Endothelial cell (in vitro differentiated cells): ENCODE results near the gene KCNIP1. TPM values are rescaled to one million over a fixed set of nuclear protein-coding genes. Genes with fewer than 3 reads are reported as not detected.
A peak's percentile ranks its signal among the peaks of the same experiment; 100 is the strongest.

Source experiments
- DNase-seq: peaks from one replicate; pipeline ENCODE4 v3.0.0; 2021; ENCODE audit warnings: low spot score
- H3K27ac Mint-ChIP-seq: one replicate; pipeline ENCODE4 v1.8.0; 2021; ENCODE audit warnings: mixed read lengths, inconsistent platforms; ENCODE audit not compliant: unreplicated experiment
- H3K27me3 Mint-ChIP-seq: one replicate; pipeline ENCODE4 v1.8.0; 2021; ENCODE audit warnings: mild to moderate bottlenecking, moderate library complexity, mixed read lengths, inconsistent platforms; ENCODE audit not compliant: unreplicated experiment
- H3K36me3 Mint-ChIP-seq: one replicate; pipeline ENCODE4 v1.8.0; 2021; ENCODE audit warnings: mild to moderate bottlenecking, low read depth, mixed read lengths, inconsistent platforms; ENCODE audit not compliant: unreplicated experiment
- H3K4me1 Mint-ChIP-seq: one replicate; pipeline ENCODE4 v1.8.0; 2021; ENCODE audit warnings: mild to moderate bottlenecking, mixed read lengths, inconsistent platforms; ENCODE audit not compliant: unreplicated experiment
- H3K4me3 Mint-ChIP-seq: one replicate; pipeline ENCODE4 v1.8.0; 2021; ENCODE audit warnings: mild to moderate bottlenecking, mixed read lengths, inconsistent platforms; ENCODE audit not compliant: unreplicated experiment
- H3K9me3 Mint-ChIP-seq: one replicate; pipeline ENCODE4 v1.8.0; 2021; ENCODE audit warnings: mixed read lengths, inconsistent platforms; ENCODE audit not compliant: unreplicated experiment
- total RNA-seq: library from RNA; stranded (reverse); fragmentation: NEBNext Ultra II Directional; extraction: Animal tissue kit (Norgen Biotek cat#: 25700); gene quantifications from one replicate; pipeline ENCODE4 v1.2.1, GENCODE V29; 2021; ENCODE audit not compliant: unreplicated experiment
- TF ChIP-seq, protein P1 (sequence below): fragments of 200-600 bp; sonication (generic); IDR thresholded peaks from one replicate; pipeline ENCODE4 v1.5.0; 2021; ENCODE audit warnings: antibody characterized with exemption; ENCODE audit not compliant: unreplicated experiment

Gene KCNIP1
- total RNA-seq, 1 donor from 2014 or later = 6.1 TPM

- DNase-seq = no peak
- peaks cover 7% of the 10 kb centered on the region for H3K4me1 Mint-ChIP-seq
- H3K27me3 Mint-ChIP-seq = no peaks in the 10 kb centered on the region
- no peak overlapping the region for H3K27ac Mint-ChIP-seq
- H3K36me3 Mint-ChIP-seq = no peaks in the 10 kb centered on the region
- no peaks in the 10 kb centered on the region for H3K9me3 Mint-ChIP-seq
- TF ChIP-seq, protein P1, sequence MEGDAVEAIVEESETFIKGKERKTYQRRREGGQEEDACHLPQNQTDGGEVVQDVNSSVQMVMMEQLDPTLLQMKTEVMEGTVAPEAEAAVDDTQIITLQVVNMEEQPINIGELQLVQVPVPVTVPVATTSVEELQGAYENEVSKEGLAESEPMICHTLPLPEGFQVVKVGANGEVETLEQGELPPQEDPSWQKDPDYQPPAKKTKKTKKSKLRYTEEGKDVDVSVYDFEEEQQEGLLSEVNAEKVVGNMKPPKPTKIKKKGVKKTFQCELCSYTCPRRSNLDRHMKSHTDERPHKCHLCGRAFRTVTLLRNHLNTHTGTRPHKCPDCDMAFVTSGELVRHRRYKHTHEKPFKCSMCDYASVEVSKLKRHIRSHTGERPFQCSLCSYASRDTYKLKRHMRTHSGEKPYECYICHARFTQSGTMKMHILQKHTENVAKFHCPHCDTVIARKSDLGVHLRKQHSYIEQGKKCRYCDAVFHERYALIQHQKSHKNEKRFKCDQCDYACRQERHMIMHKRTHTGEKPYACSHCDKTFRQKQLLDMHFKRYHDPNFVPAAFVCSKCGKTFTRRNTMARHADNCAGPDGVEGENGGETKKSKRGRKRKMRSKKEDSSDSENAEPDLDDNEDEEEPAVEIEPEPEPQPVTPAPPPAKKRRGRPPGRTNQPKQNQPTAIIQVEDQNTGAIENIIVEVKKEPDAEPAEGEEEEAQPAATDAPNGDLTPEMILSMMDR = no peak
- no peak overlapping the region for H3K4me3 Mint-ChIP-seq
Measured at GRCh38 chr5:170678811-170679210, 175.0 kb downstream of the KCNIP1 start.

DNA sequence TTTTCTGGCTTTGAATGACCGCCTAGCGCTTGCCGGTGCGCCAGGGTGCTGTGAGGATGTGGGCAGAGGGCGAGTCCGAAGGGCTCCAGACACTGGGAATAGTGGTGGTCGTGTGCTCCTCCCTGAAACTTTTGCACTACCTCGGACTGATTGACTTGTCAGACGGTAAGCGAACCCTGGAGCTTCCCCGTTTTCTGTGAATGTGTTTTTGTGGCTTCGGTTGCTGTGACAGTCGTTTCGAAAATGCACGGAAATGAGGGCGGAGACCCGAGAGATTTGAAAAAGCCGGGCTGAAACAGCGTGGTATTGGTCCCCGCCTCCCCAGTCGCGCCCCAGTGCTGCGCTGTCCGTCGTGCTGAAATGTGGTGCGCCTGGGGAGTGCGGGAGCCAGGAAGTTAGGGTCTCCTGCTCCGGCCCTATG lies 177.2 kb downstream of the KCNIP1 start:
- TF ChIP-seq, protein P1 = no peak
- H3K27me3 Mint-ChIP-seq = peaks cover 2% of the 10 kb centered on the region
- no peaks in the 10 kb centered on the region for H3K36me3 Mint-ChIP-seq
- H3K27ac Mint-ChIP-seq = no peak overlapping the region
- H3K4me1 Mint-ChIP-seq = peaks cover 7% of the 10 kb centered on the region
- H3K4me3 Mint-ChIP-seq = peak overlapping the region; percentile 43
- peak; percentile 82 for DNase-seq
- H3K9me3 Mint-ChIP-seq = no peaks in the 10 kb centered on the region

GRCh38 chr5:170691657-170692056 lies 187.8 kb downstream of the KCNIP1 start:
- no peaks in the 10 kb centered on the region for H3K9me3 Mint-ChIP-seq
- no peaks in the 10 kb centered on the region for H3K36me3 Mint-ChIP-seq
- peaks cover 4% of the 10 kb centered on the region for H3K4me1 Mint-ChIP-seq
- TF ChIP-seq, protein P1 = no peak
- H3K4me3 Mint-ChIP-seq = no peak overlapping the region
- DNase-seq = peak; percentile 49
- no peak overlapping the region for H3K27ac Mint-ChIP-seq
- H3K27me3 Mint-ChIP-seq = no peaks in the 10 kb centered on the region

DNA sequence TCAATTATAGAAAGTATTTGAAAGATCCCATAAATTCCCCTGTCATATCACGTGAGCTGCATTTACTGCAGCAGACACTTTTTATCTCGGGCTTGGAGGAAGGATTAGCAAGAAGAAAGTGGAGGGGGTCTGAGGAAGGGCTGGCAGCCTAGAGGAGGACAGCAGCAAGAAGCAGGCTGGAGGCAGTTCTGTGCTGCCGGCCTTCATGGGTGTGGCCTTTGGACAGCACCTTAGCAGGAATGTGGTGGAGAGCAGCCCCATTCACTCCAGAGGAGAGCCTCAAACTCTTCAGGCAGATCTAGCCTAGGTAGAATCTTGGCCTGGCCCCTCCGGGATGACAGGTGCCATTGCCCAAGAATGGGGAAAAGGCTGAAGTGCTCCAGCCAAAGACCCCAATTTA lies 189.9 kb downstream of the KCNIP1 start:
- Mint-ChIP-seq H3K4me1 (peaks cover 9% of the 10 kb centered on the region), H3K9me3 (no peaks in the 10 kb centered on the region), H3K27me3 (no peaks in the 10 kb centered on the region), H3K36me3 (no peaks in the 10 kb centered on the region), H3K27ac (no peak overlapping the region), H3K4me3 (no peak overlapping the region)
- DNase-seq = no peak
- TF ChIP-seq, protein P1 = no peak

- Mint-ChIP-seq H3K27me3 (peaks cover 2% of the 10 kb centered on the region), H3K36me3 (no peaks in the 10 kb centered on the region), H3K27ac (no peak overlapping the region), H3K4me3 (no peak overlapping the region), H3K9me3 (no peaks in the 10 kb centered on the region), H3K4me1 (peaks cover 10% of the 10 kb centered on the region)
- TF ChIP-seq, protein P1 = no peak
- no peak for DNase-seq
Measured at GRCh38 chr5:170694911-170695310, 191.1 kb downstream of the KCNIP1 start.
